ENCODE results near the gene TEAD2. TPM values are rescaled to one million over a fixed set of nuclear protein-coding genes. Genes with fewer than 3 reads are reported as not detected.

The TEAD2 gene
- total and polyA plus RNA-seq, 7 donors, result 9.7 to 24.1 (median 15.0) TPM

DNA sequence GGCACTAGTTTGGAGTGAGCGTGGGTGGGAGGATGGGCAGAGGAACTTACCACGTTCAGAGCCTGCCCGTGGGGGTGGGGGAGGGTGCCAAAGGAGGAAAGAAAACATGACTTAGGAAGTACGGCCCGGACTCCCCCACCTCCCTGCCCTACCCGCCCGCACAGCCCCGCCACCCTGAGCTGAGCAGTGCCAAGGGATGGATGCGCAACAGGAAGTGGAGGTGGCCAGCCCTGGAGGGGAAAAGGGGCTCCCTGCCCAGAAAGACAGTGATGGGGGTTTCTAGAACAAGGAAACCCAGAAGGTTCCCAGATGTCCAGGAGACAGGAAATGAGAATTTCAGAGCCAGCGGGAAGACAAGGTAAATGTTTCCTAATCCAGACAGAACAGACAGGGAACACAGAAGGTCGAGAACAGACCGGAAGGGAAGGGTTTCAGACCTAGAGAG is 6.3 kb downstream of the TEAD2 start:
- DNase-seq (peak in 1 of 2 donors; percentile 42), ATAC-seq (peak in 1 of 4 donors; percentile 21)
- TF ChIP-seq, protein P1, sequence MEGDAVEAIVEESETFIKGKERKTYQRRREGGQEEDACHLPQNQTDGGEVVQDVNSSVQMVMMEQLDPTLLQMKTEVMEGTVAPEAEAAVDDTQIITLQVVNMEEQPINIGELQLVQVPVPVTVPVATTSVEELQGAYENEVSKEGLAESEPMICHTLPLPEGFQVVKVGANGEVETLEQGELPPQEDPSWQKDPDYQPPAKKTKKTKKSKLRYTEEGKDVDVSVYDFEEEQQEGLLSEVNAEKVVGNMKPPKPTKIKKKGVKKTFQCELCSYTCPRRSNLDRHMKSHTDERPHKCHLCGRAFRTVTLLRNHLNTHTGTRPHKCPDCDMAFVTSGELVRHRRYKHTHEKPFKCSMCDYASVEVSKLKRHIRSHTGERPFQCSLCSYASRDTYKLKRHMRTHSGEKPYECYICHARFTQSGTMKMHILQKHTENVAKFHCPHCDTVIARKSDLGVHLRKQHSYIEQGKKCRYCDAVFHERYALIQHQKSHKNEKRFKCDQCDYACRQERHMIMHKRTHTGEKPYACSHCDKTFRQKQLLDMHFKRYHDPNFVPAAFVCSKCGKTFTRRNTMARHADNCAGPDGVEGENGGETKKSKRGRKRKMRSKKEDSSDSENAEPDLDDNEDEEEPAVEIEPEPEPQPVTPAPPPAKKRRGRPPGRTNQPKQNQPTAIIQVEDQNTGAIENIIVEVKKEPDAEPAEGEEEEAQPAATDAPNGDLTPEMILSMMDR (IDR thresholded peaks at IDR 0.05), result no peak
- H3K9me3 ChIP-seq, result no peaks in the 10 kb centered on the region
- no peaks in the 10 kb centered on the region for H3K4me1 ChIP-seq
- no peak overlapping the region for H3K27ac ChIP-seq
- peaks cover 0 to 43% of the 10 kb centered on the region in 2 donors for H3K36me3 ChIP-seq (ENCODE audit: insufficient read depth in 1 of 2, low read depth in 1 of 2)
- H3K4me3 ChIP-seq, result no peak overlapping the region
- 62 to 65% (median 65%) methylated on average over 12 of the region's 12 CpGs for WGBS, 3 donors
- intact Hi-C loops (cut with DNase I), result no loop called here
- no peaks in the 10 kb centered on the region for H3K27me3 ChIP-seq (ENCODE audit: insufficient read depth in 3 of 3, low read length in 2 of 3)

- WGBS, 3 donors, result 96 to 98% (median 96%) methylated on average over 2 of the region's 2 CpGs
- TF ChIP-seq, protein P1 (IDR thresholded peaks at IDR 0.05), result no peak
- no peak overlapping the region for H3K27ac ChIP-seq
- DNase-seq, result no peak
- H3K4me1 ChIP-seq, result no peaks in the 10 kb centered on the region
- no peak overlapping the region for H3K4me3 ChIP-seq
- intact Hi-C loops (cut with DNase I), result no loop called here
- peaks cover 2 to 76% of the 10 kb centered on the region in 2 donors for H3K36me3 ChIP-seq (ENCODE audit: insufficient read depth in 1 of 2, low read depth in 1 of 2)
- no peak for ATAC-seq
- H3K9me3 ChIP-seq, result no peaks in the 10 kb centered on the region
- H3K27me3 ChIP-seq (ENCODE audit: insufficient read depth in 3 of 3, low read length in 2 of 3), result no peaks in the 10 kb centered on the region
Measured at GRCh38 chr19:49349567-49349966, 12.6 kb downstream of the TEAD2 start.

DNA sequence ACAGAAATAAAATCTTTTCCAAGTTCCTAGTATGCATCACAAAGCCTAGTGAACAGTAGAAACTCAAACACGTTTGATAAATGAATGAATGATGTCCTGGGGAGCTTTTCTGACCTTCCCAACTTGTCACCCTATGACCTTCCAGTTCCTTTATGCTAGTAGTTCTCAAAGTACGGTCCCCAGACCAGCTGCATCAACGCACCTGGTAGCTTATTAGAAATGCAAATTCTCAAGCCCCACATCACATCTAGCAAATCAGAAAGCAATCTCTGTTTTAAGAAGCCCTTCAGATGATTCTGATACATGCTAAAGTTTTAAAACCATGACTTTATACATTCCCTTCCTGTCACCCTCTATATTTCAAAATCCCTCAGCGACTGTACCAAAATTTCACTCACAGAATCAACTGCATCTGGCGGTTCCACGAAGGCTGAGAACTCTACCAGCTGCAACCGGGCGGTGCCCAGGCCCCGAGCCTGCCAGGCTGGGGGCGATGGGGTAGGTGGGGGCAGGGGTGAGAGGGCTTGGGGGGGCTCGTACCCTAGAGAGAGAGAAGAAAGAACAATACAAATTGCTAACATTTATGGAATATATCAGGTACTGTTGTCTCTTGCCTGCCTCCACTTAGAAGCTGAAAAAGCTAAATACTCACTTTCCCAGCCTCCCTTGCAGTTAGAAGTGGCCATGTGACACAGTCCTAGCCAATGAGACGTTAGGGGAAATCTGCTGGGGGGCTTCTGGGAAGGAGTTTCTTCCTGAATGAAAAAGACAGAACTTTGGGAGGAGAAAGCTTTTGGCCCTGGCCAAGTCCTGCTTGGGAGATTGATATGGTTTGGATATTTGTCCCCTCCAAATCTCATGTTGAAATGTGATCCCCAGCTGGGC is 13.7 kb downstream of the TEAD2 start:
- DNase-seq (no peak), ATAC-seq (no peak)
- Histone ChIP-seq H3K4me3 (no peak overlapping the region), H3K9me3 (no peaks in the 10 kb centered on the region), H3K27ac (no peak overlapping the region), H3K36me3 (ENCODE audit: insufficient read depth in 1 of 2, low read depth in 1 of 2) (peaks cover 2 to 78% of the 10 kb centered on the region in 2 donors), H3K4me1 (no peaks in the 10 kb centered on the region), H3K27me3 (ENCODE audit: insufficient read depth in 3 of 3, low read length in 2 of 3) (no peaks in the 10 kb centered on the region)
- intact Hi-C loops (cut with DNase I), result no loop called here
- WGBS, 3 donors, result 83 to 90% (median 87%) methylated on average over 12 of the region's 12 CpGs
- TF ChIP-seq, protein P1 (IDR thresholded peaks at IDR 0.05), result no peak

- Histone ChIP-seq H3K27me3 (ENCODE audit: insufficient read depth in 3 of 3, low read length in 2 of 3) (no peaks in the 10 kb centered on the region), H3K27ac (no peak overlapping the region), H3K4me3 (no peak overlapping the region), H3K9me3 (no peaks in the 10 kb centered on the region), H3K4me1 (no peaks in the 10 kb centered on the region), H3K36me3 (ENCODE audit: insufficient read depth in 1 of 2, low read depth in 1 of 2) (peaks cover 2 to 85% of the 10 kb centered on the region in 2 donors)
- intact Hi-C loops (cut with DNase I), result no loop called here
- no peak for DNase-seq
- TF ChIP-seq, protein P1 (IDR thresholded peaks at IDR 0.05), result no peak
- ATAC-seq, result peak; percentile 30 to 62 (median 48)
- WGBS, 3 donors, result 63 to 73% (median 69%) methylated on average over 3 of the region's 3 CpGs
Measured at GRCh38 chr19:49347835-49348234, 14.4 kb downstream of the TEAD2 start.

Data from psoas muscle (tissue), 8 donors.